ENCODE data around the gene RASA3. TPM values are rescaled to one million over a fixed set of nuclear protein-coding genes. Genes with fewer than 3 reads are reported as not detected.

The RASA3 gene
- total RNA-seq, 1 donor from 2014 or later: 2.6 TPM

DNA sequence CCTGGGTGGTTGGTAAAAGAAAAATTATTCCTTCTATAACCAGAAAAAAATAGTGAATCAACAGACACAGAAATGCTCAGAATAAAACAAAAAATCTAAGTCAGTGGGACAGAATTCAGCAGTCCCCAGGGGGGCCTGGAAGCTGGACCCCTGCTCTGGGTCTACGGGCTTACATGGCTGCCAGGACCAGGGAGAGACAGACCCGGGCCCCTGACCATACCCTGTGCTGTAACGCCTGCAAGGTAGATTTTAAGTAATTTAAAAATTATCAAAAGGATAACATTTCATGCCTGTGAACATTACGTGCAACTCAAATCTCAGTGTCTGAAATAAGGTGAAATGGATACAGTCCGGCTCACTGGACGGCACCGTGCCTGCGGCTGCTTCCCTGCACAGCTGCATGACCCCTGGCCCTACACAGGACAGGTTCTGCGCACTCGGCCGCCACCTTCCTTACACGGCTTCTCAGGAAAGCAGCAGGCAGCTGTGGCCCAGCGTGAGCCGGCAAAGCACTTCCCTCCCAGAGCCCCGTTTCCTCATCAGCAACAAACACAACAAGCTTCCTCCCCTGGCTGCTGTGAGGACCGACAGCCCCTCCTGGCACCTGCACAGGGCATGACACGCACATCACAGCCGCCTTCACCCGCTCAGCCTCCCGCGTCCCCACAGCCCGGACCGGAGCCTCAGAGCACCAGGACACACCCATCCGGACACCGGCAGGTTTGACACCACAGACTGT lies 22.2 kb downstream of the RASA3 start:
- no peak for DNase-seq (ENCODE audit: low read depth)
- FAIRE-seq: no peak
- no peak overlapping the region for H3K4me3 ChIP-seq (ENCODE audit: low read depth, low read length)
- H3K27me3 ChIP-seq (ENCODE audit: control insufficient read depth, insufficient read depth, low read length): no peaks in the 10 kb centered on the region
- TF ChIP-seq, protein P1, sequence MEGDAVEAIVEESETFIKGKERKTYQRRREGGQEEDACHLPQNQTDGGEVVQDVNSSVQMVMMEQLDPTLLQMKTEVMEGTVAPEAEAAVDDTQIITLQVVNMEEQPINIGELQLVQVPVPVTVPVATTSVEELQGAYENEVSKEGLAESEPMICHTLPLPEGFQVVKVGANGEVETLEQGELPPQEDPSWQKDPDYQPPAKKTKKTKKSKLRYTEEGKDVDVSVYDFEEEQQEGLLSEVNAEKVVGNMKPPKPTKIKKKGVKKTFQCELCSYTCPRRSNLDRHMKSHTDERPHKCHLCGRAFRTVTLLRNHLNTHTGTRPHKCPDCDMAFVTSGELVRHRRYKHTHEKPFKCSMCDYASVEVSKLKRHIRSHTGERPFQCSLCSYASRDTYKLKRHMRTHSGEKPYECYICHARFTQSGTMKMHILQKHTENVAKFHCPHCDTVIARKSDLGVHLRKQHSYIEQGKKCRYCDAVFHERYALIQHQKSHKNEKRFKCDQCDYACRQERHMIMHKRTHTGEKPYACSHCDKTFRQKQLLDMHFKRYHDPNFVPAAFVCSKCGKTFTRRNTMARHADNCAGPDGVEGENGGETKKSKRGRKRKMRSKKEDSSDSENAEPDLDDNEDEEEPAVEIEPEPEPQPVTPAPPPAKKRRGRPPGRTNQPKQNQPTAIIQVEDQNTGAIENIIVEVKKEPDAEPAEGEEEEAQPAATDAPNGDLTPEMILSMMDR (IDR thresholded peaks at IDR 0.05; ENCODE audit: insufficient read depth, low read length, severe bottlenecking): no peak
- H3K36me3 ChIP-seq (ENCODE audit: control insufficient read depth, insufficient read depth, low read length): no peaks in the 10 kb centered on the region

- Histone ChIP-seq H3K4me3 (ENCODE audit: low read depth, low read length) (no peak overlapping the region), H3K27me3 (ENCODE audit: control insufficient read depth, insufficient read depth, low read length) (no peaks in the 10 kb centered on the region), H3K36me3 (ENCODE audit: control insufficient read depth, insufficient read depth, low read length) (no peaks in the 10 kb centered on the region)
- FAIRE-seq (no peak), DNase-seq (ENCODE audit: low read depth) (no peak)
- TF ChIP-seq, protein P1 (IDR thresholded peaks at IDR 0.05; ENCODE audit: insufficient read depth, low read length, severe bottlenecking): no peak
These were observed 22.8 kb downstream of the RASA3 start for GRCh38 chr13:114109641-114110041.

GRCh38 chr13:114108894-114109293 lies 23.5 kb downstream of the RASA3 start:
- FAIRE-seq: no peak

GRCh38 chr13:114108141-114108761 lies 24.2 kb downstream of the RASA3 start:
- H3K4me3 ChIP-seq (ENCODE audit: low read depth, low read length): no peak overlapping the region
- no peaks in the 10 kb centered on the region for H3K27me3 ChIP-seq (ENCODE audit: control insufficient read depth, insufficient read depth, low read length)
- H3K36me3 ChIP-seq (ENCODE audit: control insufficient read depth, insufficient read depth, low read length): no peaks in the 10 kb centered on the region
- TF ChIP-seq, protein P1 (IDR thresholded peaks at IDR 0.05; ENCODE audit: insufficient read depth, low read length, severe bottlenecking): no peak
- FAIRE-seq: no peak
- DNase-seq (ENCODE audit: low read depth): no peak

More at GRCh38 chr13:114108894-114109293, 23.5 kb downstream of the RASA3 start:
- TF ChIP-seq, protein P1 (IDR thresholded peaks at IDR 0.05; ENCODE audit: insufficient read depth, low read length, severe bottlenecking): no peak
- Histone ChIP-seq H3K4me3 (ENCODE audit: low read depth, low read length) (no peak overlapping the region), H3K27me3 (ENCODE audit: control insufficient read depth, insufficient read depth, low read length) (no peaks in the 10 kb centered on the region), H3K36me3 (ENCODE audit: control insufficient read depth, insufficient read depth, low read length) (no peaks in the 10 kb centered on the region)
- no peak for DNase-seq (ENCODE audit: low read depth)

DNA sequence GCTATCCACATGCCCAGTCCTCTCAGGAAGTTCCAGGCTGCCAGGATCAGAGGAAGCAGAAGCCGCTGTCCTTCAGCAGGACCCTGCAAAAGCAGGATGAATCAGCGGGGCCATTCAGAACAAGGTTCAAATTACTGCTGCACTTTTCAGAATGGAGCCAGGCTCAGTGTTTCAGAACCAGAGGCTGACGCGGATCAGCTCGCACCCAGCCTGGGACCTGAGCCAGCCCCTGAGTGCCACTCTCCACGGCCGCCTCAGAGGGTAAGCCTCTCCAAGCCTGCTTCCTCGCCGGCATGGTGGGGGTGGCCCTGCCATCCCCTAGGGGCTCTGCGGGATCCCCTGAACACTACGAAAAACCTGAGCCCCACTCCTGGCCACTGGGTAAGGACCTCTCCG lies 24.7 kb downstream of the RASA3 start:
- H3K27me3 ChIP-seq (ENCODE audit: control insufficient read depth, insufficient read depth, low read length): no peaks in the 10 kb centered on the region
- no peaks in the 10 kb centered on the region for H3K36me3 ChIP-seq (ENCODE audit: control insufficient read depth, insufficient read depth, low read length)
- no peak for FAIRE-seq
- TF ChIP-seq, protein P1 (IDR thresholded peaks at IDR 0.05; ENCODE audit: insufficient read depth, low read length, severe bottlenecking): no peak
- no peak for DNase-seq (ENCODE audit: low read depth)
- no peak overlapping the region for H3K4me3 ChIP-seq (ENCODE audit: low read depth, low read length)

Data from bronchial epithelial cell (primary cell).